GM19328 (cell line): ENCODE measurements around the gene ZNF480.
A peak's percentile ranks its signal among the peaks of the same experiment; 100 is the strongest.
"Not testable (repeated sequence)": the region's sequence is repeated elsewhere in the genome, so short reads cannot be mapped to it uniquely, and the experiment has no call there.

Source experiments
- ATAC-seq: cut with Tn5 transposase; IDR thresholded peaks from one replicate; pipeline ENCODE4 v1.9.1; 2021; ENCODE audit warnings: mild to moderate bottlenecking, moderate library complexity; ENCODE audit not compliant: unreplicated experiment

ZNF480 gene

GRCh38 chr19:52296773-52297600, at the start of gene ZNF480:
Gene ZNF480, plus strand, starts transcription at chr19:52297169. Its CDS starts 3,244 bp downstream, at chr19:52300413.
- ATAC-seq = no peak

- no peak for ATAC-seq
These were observed 48.7 kb upstream of the ZNF480 start for GRCh38 chr19:52248241-52248640.

- ATAC-seq = no peak
These were observed 38.5 kb upstream of the ZNF480 start for GRCh38 chr19:52258426-52258825.

- ATAC-seq = not testable (repeated sequence)
These were observed 31.4 kb upstream of the ZNF480 start for GRCh38 chr19:52265556-52265955.

- peak; percentile 85 for ATAC-seq
These were observed 27.4 kb upstream of the ZNF480 start, which contains the start of gene ZNF766 for GRCh38 chr19:52269338-52270261. Gene ZNF766, plus strand, starts transcription at chr19:52269587. Its CDS starts 27 bp downstream, at chr19:52269614.

- ATAC-seq = no peak
These were observed 26.6 kb upstream of the ZNF480 start for GRCh38 chr19:52270266-52270885.

GRCh38 chr19:52273301-52273700, 23.7 kb upstream of the ZNF480 start:
- ATAC-seq = no peak

- no peak for ATAC-seq
These were observed 22.8 kb upstream of the ZNF480 start for GRCh38 chr19:52274191-52274590.

- ATAC-seq = no peak
These were observed 21.0 kb upstream of the ZNF480 start for GRCh38 chr19:52275988-52276387.

- ATAC-seq = no peak
These were observed 19.5 kb upstream of the ZNF480 start for GRCh38 chr19:52277471-52277870.

- no peak for ATAC-seq
These were observed 10.7 kb upstream of the ZNF480 start for GRCh38 chr19:52286256-52286655.

- ATAC-seq = no peak
These were observed 5.2 kb upstream of the ZNF480 start for GRCh38 chr19:52291781-52292180.

- ATAC-seq = not testable (repeated sequence)
These were observed 4.0 kb upstream of the ZNF480 start for GRCh38 chr19:52292946-52293345.

GRCh38 chr19:52296400-52296772, 583 bp upstream of the ZNF480 start:
- no peak for ATAC-seq

GRCh38 chr19:52297601-52298364, 814 bp downstream of the ZNF480 start:
- ATAC-seq = no peak

- no peak for ATAC-seq
These were observed 10.3 kb downstream of the ZNF480 start for GRCh38 chr19:52307275-52307674.

- no peak for ATAC-seq
These were observed 25.5 kb downstream of the ZNF480 start for GRCh38 chr19:52322429-52322828.

- no peak for ATAC-seq
These were observed 34.8 kb downstream of the ZNF480 start for GRCh38 chr19:52331757-52332156.

GRCh38 chr19:52335768-52336116, 38.8 kb downstream of the ZNF480 start:
- ATAC-seq = no peak

- no peak for ATAC-seq
These were observed 39.3 kb downstream of the ZNF480 start, which contains the start of gene ZNF610 for GRCh38 chr19:52336117-52336790. Gene ZNF610, plus strand, starts transcription at chr19:52336243. Its CDS starts 12,930 bp downstream, at chr19:52349173.
